ENCODE results near the gene SMKR1. TPM values are rescaled to one million over a fixed set of nuclear protein-coding genes. Genes with fewer than 3 reads are reported as not detected.
A peak's percentile ranks its signal among the peaks of the same experiment; 100 is the strongest.

The SMKR1 gene
- total and polyA plus RNA-seq, 5 donors from 2014 or later, result 0.26 to 3.6 (median 1.3) TPM; not detected in 2

GRCh38 chr7:129540340-129540739 lies 38.0 kb downstream of the SMKR1 start:
- no peak overlapping the region for H3K4me3 Mint-ChIP-seq
- H3K36me3 ChIP-seq (ENCODE audit: control insufficient read depth, insufficient read depth, low read length), result no peaks in the 10 kb centered on the region
- H3K27ac ChIP-seq (ENCODE audit: insufficient read depth, low read length, poor library complexity, severe bottlenecking), result no peak overlapping the region
- H3K4me1 Mint-ChIP-seq, result peaks cover 0 to 6% (median 2%) of the 10 kb centered on the region in 4 donors
- DNase-seq (no peak), ATAC-seq (ENCODE audit: low read depth in 2 of 2) (no peak)
- H3K27ac Mint-ChIP-seq, result no peak overlapping the region
- H3K9me3 Mint-ChIP-seq, result peaks cover 0 to 3% (median 0%) of the 10 kb centered on the region in 7 donors
- no peaks in the 10 kb centered on the region for H3K4me1 ChIP-seq (ENCODE audit: control insufficient read depth, insufficient read depth, low read length, poor library complexity, severe bottlenecking)
- no peak overlapping the region for H3K4me3 ChIP-seq (ENCODE audit: low read depth, low read length)
- no peaks in the 10 kb centered on the region for H3K27me3 ChIP-seq (ENCODE audit: control insufficient read depth, insufficient read depth, low read length)
- no peaks in the 10 kb centered on the region for H3K9me3 ChIP-seq (ENCODE audit: control insufficient read depth in 2 of 2, low read length in 2 of 2)
- no peaks in the 10 kb centered on the region for H3K36me3 Mint-ChIP-seq
- peaks cover 4% of the 10 kb centered on the region for H3K27me3 Mint-ChIP-seq

DNA sequence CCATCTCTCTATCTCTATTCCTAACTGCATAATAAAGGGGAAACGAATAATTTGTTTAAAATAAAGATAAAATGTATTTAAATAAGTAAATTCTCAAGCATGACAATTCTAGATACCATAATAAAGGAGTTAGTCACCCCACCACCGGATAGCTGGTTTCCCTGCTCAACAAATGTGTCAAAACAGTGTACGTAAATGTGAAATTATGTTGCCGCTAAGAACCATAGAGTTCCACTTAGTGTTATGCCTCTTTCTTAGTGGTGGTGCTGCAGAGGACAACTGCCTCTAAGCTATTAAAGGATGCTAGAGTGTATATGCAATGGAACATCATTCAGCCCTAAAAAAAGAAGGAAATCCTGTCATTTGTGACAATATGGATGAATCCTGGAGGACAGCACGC lies 42.4 kb downstream of the SMKR1 start:
- DNase-seq, result no peak
- Mint-ChIP-seq H3K27me3 (no peaks in the 10 kb centered on the region), H3K4me3 (no peak overlapping the region), H3K4me1 (no peaks in the 10 kb centered on the region), H3K36me3 (no peaks in the 10 kb centered on the region), H3K27ac (no peak overlapping the region), H3K9me3 (peaks cover 0 to 3% (median 0%) of the 10 kb centered on the region in 7 donors)
- no peaks in the 10 kb centered on the region for H3K9me3 ChIP-seq (ENCODE audit: control insufficient read depth in 2 of 2, low read length in 2 of 2)
- ATAC-seq (ENCODE audit: low read depth in 2 of 2), result no peak
- H3K4me3 ChIP-seq (ENCODE audit: low read depth, low read length), result no peak overlapping the region
- no peaks in the 10 kb centered on the region for H3K27me3 ChIP-seq (ENCODE audit: control insufficient read depth, insufficient read depth, low read length)
- no peaks in the 10 kb centered on the region for H3K36me3 ChIP-seq (ENCODE audit: control insufficient read depth, insufficient read depth, low read length)
- no peaks in the 10 kb centered on the region for H3K4me1 ChIP-seq (ENCODE audit: control insufficient read depth, insufficient read depth, low read length, poor library complexity, severe bottlenecking)
- no peak overlapping the region for H3K27ac ChIP-seq (ENCODE audit: insufficient read depth, low read length, poor library complexity, severe bottlenecking)

DNA sequence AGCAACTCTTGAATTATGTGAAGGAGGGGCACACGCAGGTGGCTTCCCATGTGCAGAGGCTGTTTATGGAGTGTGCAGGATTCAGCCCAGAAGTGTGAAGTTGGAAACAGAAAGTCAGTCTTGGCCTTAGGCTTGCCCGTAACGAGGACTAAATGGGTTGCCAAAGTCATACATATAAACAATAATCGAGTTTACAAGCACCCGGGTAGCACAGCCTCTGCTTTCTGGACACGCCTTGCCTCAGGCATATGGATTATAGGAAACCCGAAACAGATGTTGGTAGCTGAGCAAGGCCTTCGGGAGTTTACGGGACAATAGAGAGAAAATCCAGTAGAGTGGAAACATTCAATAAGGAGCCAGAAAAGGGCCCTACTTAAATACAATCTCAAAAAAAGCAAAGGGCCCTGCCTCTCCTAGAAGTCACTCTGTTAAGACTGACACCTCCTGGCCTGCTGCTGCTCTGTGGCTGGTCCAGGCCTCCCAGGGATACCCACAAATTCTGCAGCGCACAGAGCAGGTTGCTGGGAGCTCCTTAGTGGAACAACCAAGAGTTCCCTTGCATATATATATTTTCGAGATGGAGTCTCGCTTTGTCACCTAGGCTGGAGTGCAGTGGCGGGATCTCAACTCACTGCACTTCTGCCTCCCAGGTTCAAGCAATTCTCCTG lies 48.5 kb downstream of the SMKR1 start:
- Mint-ChIP-seq H3K4me1 (peaks cover 0 to 6% (median 5%) of the 10 kb centered on the region in 4 donors), H3K27ac (no peak overlapping the region)

GRCh38 chr7:129553899-129554461 lies 51.6 kb downstream of the SMKR1 start:
- Histone ChIP-seq H3K27me3 (ENCODE audit: control insufficient read depth, insufficient read depth, low read length) (no peaks in the 10 kb centered on the region), H3K4me3 (ENCODE audit: low read depth, low read length) (no peak overlapping the region), H3K27ac (ENCODE audit: insufficient read depth, low read length, poor library complexity, severe bottlenecking) (no peak overlapping the region), H3K9me3 (ENCODE audit: control insufficient read depth in 2 of 2, low read length in 2 of 2) (no peaks in the 10 kb centered on the region), H3K36me3 (ENCODE audit: control insufficient read depth, insufficient read depth, low read length) (no peaks in the 10 kb centered on the region), H3K4me1 (ENCODE audit: control insufficient read depth, insufficient read depth, low read length, poor library complexity, severe bottlenecking) (no peaks in the 10 kb centered on the region)
- Mint-ChIP-seq H3K4me3 (peak overlapping the region in 2 of 4 donors; percentile 7 to 52), H3K4me1 (peaks cover 0 to 6% (median 5%) of the 10 kb centered on the region in 4 donors), H3K27ac (peak overlapping the region in 2 of 3 donors; percentile 23 to 63), H3K36me3 (no peaks in the 10 kb centered on the region), H3K27me3 (peaks cover 16% of the 10 kb centered on the region), H3K9me3 (no peaks in the 10 kb centered on the region)
- DNase-seq, result peak in 2 of 3 donors; percentile 11 to 60
- peak; percentile 82 to 84 for ATAC-seq (ENCODE audit: low read depth in 2 of 2)

More for the DNA sequence above, 48.5 kb downstream of the SMKR1 start:
- no peak overlapping the region for H3K27ac ChIP-seq (ENCODE audit: insufficient read depth, low read length, poor library complexity, severe bottlenecking)
- H3K27me3 ChIP-seq (ENCODE audit: control insufficient read depth, insufficient read depth, low read length), result no peaks in the 10 kb centered on the region
- peaks cover 0 to 2% (median 0%) of the 10 kb centered on the region in 7 donors for H3K9me3 Mint-ChIP-seq
- H3K4me1 ChIP-seq (ENCODE audit: control insufficient read depth, insufficient read depth, low read length, poor library complexity, severe bottlenecking), result no peaks in the 10 kb centered on the region
- H3K9me3 ChIP-seq (ENCODE audit: control insufficient read depth in 2 of 2, low read length in 2 of 2), result no peaks in the 10 kb centered on the region
- no peaks in the 10 kb centered on the region for H3K36me3 ChIP-seq (ENCODE audit: control insufficient read depth, insufficient read depth, low read length)
- H3K27me3 Mint-ChIP-seq, result peaks cover 16% of the 10 kb centered on the region
- no peak overlapping the region for H3K4me3 Mint-ChIP-seq
- no peak overlapping the region for H3K4me3 ChIP-seq (ENCODE audit: low read depth, low read length)
- ATAC-seq (ENCODE audit: low read depth in 2 of 2), result no peak
- no peak for DNase-seq
- H3K36me3 Mint-ChIP-seq, result no peaks in the 10 kb centered on the region

- H3K27ac Mint-ChIP-seq, result no peak overlapping the region
- no peaks in the 10 kb centered on the region for H3K27me3 ChIP-seq (ENCODE audit: control insufficient read depth, insufficient read depth, low read length)
- DNase-seq (no peak), ATAC-seq (ENCODE audit: low read depth in 2 of 2) (no peak)
- peaks cover 8% of the 10 kb centered on the region for H3K27me3 Mint-ChIP-seq
- no peaks in the 10 kb centered on the region for H3K36me3 ChIP-seq (ENCODE audit: control insufficient read depth, insufficient read depth, low read length)
- H3K36me3 Mint-ChIP-seq, result no peaks in the 10 kb centered on the region
- peaks cover 0 to 4% (median 0%) of the 10 kb centered on the region in 7 donors for H3K9me3 Mint-ChIP-seq
- H3K4me1 Mint-ChIP-seq, result peaks cover 0 to 6% (median 5%) of the 10 kb centered on the region in 4 donors
- H3K4me1 ChIP-seq (ENCODE audit: control insufficient read depth, insufficient read depth, low read length, poor library complexity, severe bottlenecking), result no peaks in the 10 kb centered on the region
- no peaks in the 10 kb centered on the region for H3K9me3 ChIP-seq (ENCODE audit: control insufficient read depth in 2 of 2, low read length in 2 of 2)
- no peak overlapping the region for H3K4me3 Mint-ChIP-seq
- H3K4me3 ChIP-seq (ENCODE audit: low read depth, low read length), result no peak overlapping the region
- no peak overlapping the region for H3K27ac ChIP-seq (ENCODE audit: insufficient read depth, low read length, poor library complexity, severe bottlenecking)
These were observed 54.3 kb downstream of the SMKR1 start for GRCh38 chr7:129556607-129557133.

DNA sequence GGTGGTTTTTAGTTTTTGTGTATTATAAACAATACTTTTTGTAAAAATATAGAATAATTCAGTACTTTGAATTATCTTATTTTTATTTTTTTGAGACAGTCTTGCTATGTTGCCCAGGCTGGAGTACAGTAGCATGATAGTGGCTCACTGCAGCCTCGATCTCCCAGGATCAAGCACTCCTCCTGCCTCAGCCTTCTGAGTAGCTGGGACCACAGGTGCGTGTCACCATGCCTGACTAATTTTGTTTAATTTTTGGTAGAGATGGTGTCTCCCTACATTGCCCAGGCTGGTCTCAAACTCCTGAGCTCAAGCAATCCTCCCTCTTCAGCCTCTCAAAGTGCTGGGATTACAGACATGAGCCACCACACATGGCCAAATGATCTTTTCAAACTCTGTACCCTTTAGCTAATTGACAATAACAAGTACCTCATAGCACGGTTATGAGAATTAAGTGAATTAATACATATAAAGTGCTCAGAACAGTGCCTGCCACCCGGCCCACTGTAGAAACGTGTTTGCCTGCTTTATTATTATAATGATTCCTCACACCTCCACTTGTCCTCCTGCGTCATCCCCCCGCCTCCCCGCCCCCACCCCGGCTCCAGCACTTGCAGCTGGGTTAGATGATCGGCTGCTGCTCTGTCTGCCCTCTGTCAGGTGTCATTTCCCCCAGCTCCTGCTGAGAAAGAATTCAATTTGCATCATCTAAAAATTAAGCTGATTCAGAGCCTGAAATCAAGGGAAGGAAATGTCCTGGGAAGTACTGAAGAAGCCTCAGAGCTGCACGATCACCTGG lies 55.6 kb downstream of the SMKR1 start:
- no peaks in the 10 kb centered on the region for H3K36me3 Mint-ChIP-seq
- peaks cover 2% of the 10 kb centered on the region for H3K27me3 ChIP-seq (ENCODE audit: control insufficient read depth, insufficient read depth, low read length)
- H3K9me3 Mint-ChIP-seq, result peaks cover 0 to 4% (median 0%) of the 10 kb centered on the region in 7 donors
- no peaks in the 10 kb centered on the region for H3K27me3 Mint-ChIP-seq
- ATAC-seq (ENCODE audit: low read depth in 2 of 2), result no peak
- H3K9me3 ChIP-seq (ENCODE audit: control insufficient read depth in 2 of 2, low read length in 2 of 2), result no peaks in the 10 kb centered on the region
- no peak overlapping the region for H3K4me3 Mint-ChIP-seq
- no peaks in the 10 kb centered on the region for H3K4me1 ChIP-seq (ENCODE audit: control insufficient read depth, insufficient read depth, low read length, poor library complexity, severe bottlenecking)
- H3K4me3 ChIP-seq (ENCODE audit: low read depth, low read length), result no peak overlapping the region
- H3K27ac ChIP-seq (ENCODE audit: insufficient read depth, low read length, poor library complexity, severe bottlenecking), result no peak overlapping the region
- peaks cover 0 to 6% (median 2%) of the 10 kb centered on the region in 4 donors for H3K4me1 Mint-ChIP-seq
- DNase-seq, result no peak
- H3K27ac Mint-ChIP-seq, result no peak overlapping the region
- no peaks in the 10 kb centered on the region for H3K36me3 ChIP-seq (ENCODE audit: control insufficient read depth, insufficient read depth, low read length)

DNA sequence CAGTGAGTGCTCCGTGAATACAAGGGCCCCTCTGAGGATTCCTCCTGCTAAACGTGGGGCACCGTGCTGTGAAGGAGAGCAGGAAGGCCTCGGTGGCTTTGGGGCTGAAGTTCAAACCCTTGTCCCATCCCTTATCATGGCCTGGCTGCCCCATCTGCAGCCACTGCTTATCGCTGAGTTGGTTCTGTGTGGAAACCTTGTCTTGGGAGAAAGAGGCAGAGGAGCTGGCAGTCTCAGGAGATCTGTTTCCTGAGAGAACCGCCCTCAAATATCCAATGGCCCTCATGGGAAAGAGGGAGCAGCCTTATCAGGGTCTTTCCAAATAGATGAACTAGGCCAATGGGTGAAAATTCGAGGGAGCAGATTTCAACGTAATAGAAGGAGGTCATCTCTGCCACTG lies 57.2 kb downstream of the SMKR1 start:
- Histone ChIP-seq H3K9me3 (ENCODE audit: control insufficient read depth in 2 of 2, low read length in 2 of 2) (no peaks in the 10 kb centered on the region), H3K27ac (ENCODE audit: insufficient read depth, low read length, poor library complexity, severe bottlenecking) (no peak overlapping the region), H3K36me3 (ENCODE audit: control insufficient read depth, insufficient read depth, low read length) (no peaks in the 10 kb centered on the region), H3K27me3 (ENCODE audit: control insufficient read depth, insufficient read depth, low read length) (peaks cover 2% of the 10 kb centered on the region), H3K4me3 (ENCODE audit: low read depth, low read length) (no peak overlapping the region), H3K4me1 (ENCODE audit: control insufficient read depth, insufficient read depth, low read length, poor library complexity, severe bottlenecking) (no peaks in the 10 kb centered on the region)
- H3K27me3 Mint-ChIP-seq, result peaks cover 6% of the 10 kb centered on the region
- H3K4me3 Mint-ChIP-seq, result no peak overlapping the region
- H3K9me3 Mint-ChIP-seq, result peaks cover 0 to 4% (median 0%) of the 10 kb centered on the region in 7 donors
- ATAC-seq (ENCODE audit: low read depth in 2 of 2) (no peak), DNase-seq (no peak)
- no peaks in the 10 kb centered on the region for H3K36me3 Mint-ChIP-seq
- H3K27ac Mint-ChIP-seq, result no peak overlapping the region
- no peaks in the 10 kb centered on the region for H3K4me1 Mint-ChIP-seq
